Measurements from ENCODE around the gene CAPRIN1. TPM values are rescaled to one million over a fixed set of nuclear protein-coding genes. Genes with fewer than 3 reads are reported as not detected.
A peak's percentile ranks its signal among the peaks of the same experiment; 100 is the strongest.

Gene CAPRIN1
- polyA plus RNA-seq, 2 of the 4 experiments (the other 2 are of a cell fraction), result 159 to 255 TPM

DNA sequence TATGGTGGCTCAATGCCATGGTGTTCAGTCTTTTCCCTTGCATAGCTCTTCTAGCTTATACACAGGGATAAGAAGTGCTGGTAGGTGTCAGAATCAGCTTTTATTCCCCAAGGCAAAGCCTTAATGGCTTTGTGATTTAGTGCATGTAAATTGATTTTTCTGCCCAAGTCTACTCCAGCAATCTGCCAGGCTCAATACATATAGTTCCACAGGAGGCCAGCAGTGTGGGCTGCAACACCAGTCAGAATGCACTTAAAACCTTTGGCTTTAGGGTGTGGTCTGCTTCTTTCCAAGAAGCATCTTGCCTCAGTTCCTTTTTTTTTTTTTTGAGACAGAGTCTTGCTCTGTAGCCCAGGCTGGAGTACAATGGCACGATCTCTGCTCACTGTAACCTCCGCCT is 14.5 kb upstream of the CAPRIN1 start:
- Histone ChIP-seq H3K9me3 (no peaks in the 10 kb centered on the region), H3K4me1 (no peaks in the 10 kb centered on the region), H3K4me2 (no peak overlapping the region), H3K27ac (no peak overlapping the region), H3K4me3 (no peak overlapping the region)
- no peak for FAIRE-seq
- DNase-seq (ENCODE audit: low read depth in 1 of 2, low spot score in 1 of 2), result no peak
- no peak for ATAC-seq
- 83% methylated on average over 2 of the region's 2 CpGs for WGBS (ENCODE audit: missing lambda C conversion rate)
- ChIA-PET CTCF (no interaction called here), POLR2A (no interaction called here)
- TF ChIP-seq TP53 (CRISPR knock-in tag; IDR thresholded peaks at IDR 0.05), result no peak
- TF ChIP-seq BHLHE40 (IDR thresholded peaks at IDR 0.05; ENCODE audit: low read depth, low read length), result no peak
- TF ChIP-seq FOSB (CRISPR knock-in tag; IDR thresholded peaks at IDR 0.05), result no peak
- TF ChIP-seq CBX8 (IDR thresholded peaks at IDR 0.05), result no peak
- TF ChIP-seq TFCP2L1 (CRISPR knock-in tag; IDR thresholded peaks at IDR 0.05), result no peak
- TF ChIP-seq FOSL2 (IDR thresholded peaks at IDR 0.05), result no peak
- TF ChIP-seq FOSL2 (CRISPR knock-in tag; IDR thresholded peaks at IDR 0.05), result no peak

DNA sequence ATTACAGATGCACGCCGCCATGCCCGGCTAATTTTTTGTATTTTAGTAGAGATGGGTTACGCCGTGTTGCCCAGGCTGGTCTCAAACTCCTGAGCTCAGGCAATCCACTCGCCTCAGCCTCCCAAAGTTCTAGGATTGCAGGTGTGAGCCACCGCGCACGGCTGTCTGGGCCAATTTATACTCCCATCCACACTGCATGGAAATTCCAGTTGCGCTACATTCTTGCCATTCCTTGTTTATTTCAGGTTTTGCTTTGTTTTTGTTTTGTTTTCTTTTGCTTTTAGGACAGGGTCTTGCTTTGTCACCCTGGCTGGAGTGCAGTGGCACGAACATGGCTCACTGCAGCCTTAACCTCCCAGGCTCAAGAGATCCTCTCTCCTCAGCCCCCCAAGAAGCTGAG is 11.0 kb upstream of the CAPRIN1 start:
- DNase-seq (ENCODE audit: low read depth in 1 of 2, low spot score in 1 of 2), result no peak
- no peak for FAIRE-seq
- 92% methylated on average over 11 of the region's 11 CpGs for WGBS (ENCODE audit: missing lambda C conversion rate)

DNA sequence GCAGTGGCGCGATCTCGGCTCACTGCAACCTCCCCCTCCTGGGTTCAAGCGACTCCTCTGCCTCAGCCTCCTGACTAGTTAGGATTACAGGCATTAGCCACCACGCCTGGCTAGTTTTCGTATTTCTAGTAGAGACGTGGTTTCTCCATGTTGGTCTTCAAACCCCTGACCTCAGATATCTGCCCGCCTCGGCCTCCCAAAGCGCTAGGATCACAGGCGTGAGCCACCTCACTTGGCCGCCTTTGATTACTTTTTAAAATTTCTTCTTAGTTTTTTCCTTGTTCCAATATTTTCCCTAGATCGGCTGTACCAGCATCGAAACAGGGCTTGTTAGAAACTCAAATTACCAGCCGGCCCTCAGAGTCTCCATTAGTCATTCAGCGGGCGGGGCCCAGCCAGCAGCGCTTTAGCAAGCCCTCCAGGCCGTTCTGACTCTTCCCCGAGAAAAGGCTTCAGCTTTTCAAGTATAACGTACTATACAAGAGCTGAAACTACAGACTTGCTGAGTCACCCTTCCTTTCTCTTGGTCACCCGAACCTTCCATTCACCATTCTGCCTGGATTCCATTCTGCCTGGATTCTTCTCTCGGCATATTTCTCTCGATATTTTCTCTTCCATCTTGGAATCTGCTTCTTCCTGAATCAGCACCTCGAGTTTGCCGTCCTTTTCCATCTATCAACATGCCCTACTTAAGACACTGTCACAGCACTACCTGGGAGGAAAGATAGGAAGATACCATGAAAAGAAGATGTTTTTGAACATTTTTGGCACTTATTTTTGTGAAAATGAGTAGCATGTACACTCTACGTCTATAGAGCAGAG is 6.7 kb upstream of the CAPRIN1 start:
- ChIA-PET POLR2A (no interaction called here), CTCF (interaction anchor here (1.0 to 3.7 kb wide), 2 partner anchors 48 to 187 kb away, joined by 4 to 16 read pairs; no protein-coding TSS in a partner anchor)
- ATAC-seq (peak; percentile 81 to 97), DNase-seq (ENCODE audit: low read depth in 1 of 2, low spot score in 1 of 2) (peak; percentile 51 to 76), FAIRE-seq (peak; percentile 61)
- Histone ChIP-seq H3K4me1 (peaks cover 12% of the 10 kb centered on the region), H3K27ac (peak overlapping the region; percentile 80 to 88), H3K9me3 (no peaks in the 10 kb centered on the region), H3K4me2 (peak overlapping the region; percentile 72), H3K4me3 (peak overlapping the region; percentile 7; the same call in 1 of the 3 replicates)
- TF ChIP-seq FOXS1 (CRISPR knock-in tag; IDR thresholded peaks at IDR 0.05), result no peak
- TF ChIP-seq CEBPB (IDR thresholded peaks at IDR 0.05), result no peak
- TF ChIP-seq, protein P1, sequence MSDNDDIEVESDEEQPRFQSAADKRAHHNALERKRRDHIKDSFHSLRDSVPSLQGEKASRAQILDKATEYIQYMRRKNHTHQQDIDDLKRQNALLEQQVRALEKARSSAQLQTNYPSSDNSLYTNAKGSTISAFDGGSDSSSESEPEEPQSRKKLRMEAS (IDR thresholded peaks at IDR 0.05), result 0 out of 2 replicates have a peak, but pooled peaks have one; percentile 15
- peak; percentile 88 for TF ChIP-seq NFE2L2 (conservative IDR thresholded peaks at IDR 0.05; ENCODE audit: low read length)
- TF ChIP-seq HOXB13 (CRISPR knock-in tag; IDR thresholded peaks at IDR 0.05; ENCODE audit: low read depth), result 0 out of 2 replicates have a peak, but pooled peaks have one; percentile 73
- TF ChIP-seq EHF (CRISPR knock-in tag; IDR thresholded peaks at IDR 0.05), result no peak
- peak; percentile 97 for TF ChIP-seq MAFK (IDR thresholded peaks at IDR 0.05; ENCODE audit: partially characterized antibody)
- no peak for TF ChIP-seq RAD21 (conservative IDR thresholded peaks at IDR 0.05 in 1 of 2, IDR thresholded peaks at IDR 0.05 in 1 of 2)
- peak; percentile 68; the same call in 1 of the 2 replicates for TF ChIP-seq ZNF302 (CRISPR knock-in tag; IDR thresholded peaks at IDR 0.05)
- no peak for TF ChIP-seq CHD4 (IDR thresholded peaks at IDR 0.05; ENCODE audit: borderline replicate concordance)
- TF ChIP-seq FOSL2 (IDR thresholded peaks at IDR 0.05), result no peak
- peak; percentile 60 for TF ChIP-seq FOSL2 (CRISPR knock-in tag; IDR thresholded peaks at IDR 0.05)
- 54% methylated on average over 27 of the region's 27 CpGs for WGBS (ENCODE audit: missing lambda C conversion rate)

More for the DNA sequence above, 11.0 kb upstream of the CAPRIN1 start:
- Histone ChIP-seq H3K27ac (no peak overlapping the region), H3K4me2 (no peak overlapping the region), H3K4me3 (no peak overlapping the region), H3K4me1 (peaks cover 11% of the 10 kb centered on the region), H3K9me3 (no peaks in the 10 kb centered on the region)
- no peak for ATAC-seq
- CTCF ChIA-PET, result interaction anchor here (1.4 kb wide), 1 partner anchor 25 kb away, joined by 4 read pairs; no protein-coding TSS in a partner anchor
- TF ChIP-seq ESRRA (IDR thresholded peaks at IDR 0.05; ENCODE audit: borderline replicate concordance, low read length), result no peak
- TF ChIP-seq RCOR1 (IDR thresholded peaks at IDR 0.05; ENCODE audit: low read depth, low read length), result no peak
- TF ChIP-seq RNF2 (IDR thresholded peaks at IDR 0.05; ENCODE audit: borderline replicate concordance, low read depth), result no peak
- no peak for TF ChIP-seq HOXA7 (CRISPR knock-in tag; IDR thresholded peaks at IDR 0.05)
- no peak for TF ChIP-seq NPAS2 (CRISPR knock-in tag; IDR thresholded peaks at IDR 0.05; ENCODE audit: borderline replicate concordance)
- no peak for TF ChIP-seq FOSL2 (IDR thresholded peaks at IDR 0.05)
- no peak for TF ChIP-seq FOSL2 (CRISPR knock-in tag; IDR thresholded peaks at IDR 0.05)
- TF ChIP-seq, protein P2, sequence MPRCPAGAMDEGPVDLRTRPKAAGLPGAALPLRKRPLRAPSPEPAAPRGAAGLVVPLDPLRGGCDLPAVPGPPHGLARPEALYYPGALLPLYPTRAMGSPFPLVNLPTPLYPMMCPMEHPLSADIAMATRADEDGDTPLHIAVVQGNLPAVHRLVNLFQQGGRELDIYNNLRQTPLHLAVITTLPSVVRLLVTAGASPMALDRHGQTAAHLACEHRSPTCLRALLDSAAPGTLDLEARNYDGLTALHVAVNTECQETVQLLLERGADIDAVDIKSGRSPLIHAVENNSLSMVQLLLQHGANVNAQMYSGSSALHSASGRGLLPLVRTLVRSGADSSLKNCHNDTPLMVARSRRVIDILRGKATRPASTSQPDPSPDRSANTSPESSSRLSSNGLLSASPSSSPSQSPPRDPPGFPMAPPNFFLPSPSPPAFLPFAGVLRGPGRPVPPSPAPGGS (IDR thresholded peaks at IDR 0.05), result no peak
- TF ChIP-seq, protein P3, sequence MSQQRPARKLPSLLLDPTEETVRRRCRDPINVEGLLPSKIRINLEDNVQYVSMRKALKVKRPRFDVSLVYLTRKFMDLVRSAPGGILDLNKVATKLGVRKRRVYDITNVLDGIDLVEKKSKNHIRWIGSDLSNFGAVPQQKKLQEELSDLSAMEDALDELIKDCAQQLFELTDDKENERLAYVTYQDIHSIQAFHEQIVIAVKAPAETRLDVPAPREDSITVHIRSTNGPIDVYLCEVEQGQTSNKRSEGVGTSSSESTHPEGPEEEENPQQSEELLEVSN (IDR thresholded peaks at IDR 0.05; ENCODE audit: borderline replicate concordance, low read depth), result no peak
- no peak for TF ChIP-seq KDM1A (IDR thresholded peaks at IDR 0.05; ENCODE audit: low read depth)
- no peak for TF ChIP-seq RFX5 (IDR thresholded peaks at IDR 0.05)
- TF ChIP-seq FOSB (CRISPR knock-in tag; IDR thresholded peaks at IDR 0.05), result no peak
- TF ChIP-seq, protein P4, sequence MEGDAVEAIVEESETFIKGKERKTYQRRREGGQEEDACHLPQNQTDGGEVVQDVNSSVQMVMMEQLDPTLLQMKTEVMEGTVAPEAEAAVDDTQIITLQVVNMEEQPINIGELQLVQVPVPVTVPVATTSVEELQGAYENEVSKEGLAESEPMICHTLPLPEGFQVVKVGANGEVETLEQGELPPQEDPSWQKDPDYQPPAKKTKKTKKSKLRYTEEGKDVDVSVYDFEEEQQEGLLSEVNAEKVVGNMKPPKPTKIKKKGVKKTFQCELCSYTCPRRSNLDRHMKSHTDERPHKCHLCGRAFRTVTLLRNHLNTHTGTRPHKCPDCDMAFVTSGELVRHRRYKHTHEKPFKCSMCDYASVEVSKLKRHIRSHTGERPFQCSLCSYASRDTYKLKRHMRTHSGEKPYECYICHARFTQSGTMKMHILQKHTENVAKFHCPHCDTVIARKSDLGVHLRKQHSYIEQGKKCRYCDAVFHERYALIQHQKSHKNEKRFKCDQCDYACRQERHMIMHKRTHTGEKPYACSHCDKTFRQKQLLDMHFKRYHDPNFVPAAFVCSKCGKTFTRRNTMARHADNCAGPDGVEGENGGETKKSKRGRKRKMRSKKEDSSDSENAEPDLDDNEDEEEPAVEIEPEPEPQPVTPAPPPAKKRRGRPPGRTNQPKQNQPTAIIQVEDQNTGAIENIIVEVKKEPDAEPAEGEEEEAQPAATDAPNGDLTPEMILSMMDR (IDR thresholded peaks at IDR 0.05), result no peak
- TF ChIP-seq RARB (CRISPR knock-in tag; IDR thresholded peaks at IDR 0.05), result no peak
- TF ChIP-seq GATA3 (IDR thresholded peaks at IDR 0.05; ENCODE audit: borderline replicate concordance), result no peak
- TF ChIP-seq ZNF302 (CRISPR knock-in tag; IDR thresholded peaks at IDR 0.05), result no peak
- no peak for TF ChIP-seq RAD21 (conservative IDR thresholded peaks at IDR 0.05 in 1 of 2, IDR thresholded peaks at IDR 0.05 in 1 of 2)
- TF ChIP-seq TFCP2L1 (CRISPR knock-in tag; IDR thresholded peaks at IDR 0.05), result no peak
- POLR2A ChIA-PET, result interaction anchor here (1.0 kb wide), 1 partner anchor 10 kb away, joined by 3 read pairs; no protein-coding TSS in a partner anchor
